ENCODE results near the gene AMBP. TPM values are rescaled to one million over a fixed set of nuclear protein-coding genes. Genes with fewer than 3 reads are reported as not detected.

The AMBP gene
- total RNA-seq, 1 donor from 2014 or later = not detected

- DNase-seq (ENCODE audit: low spot score) = no peak
Measured at GRCh38 chr9:114076237-114077161, 1.6 kb downstream of the AMBP start.

- no peak for DNase-seq (ENCODE audit: low spot score)
Measured at GRCh38 chr9:114075602-114076001, 2.5 kb downstream of the AMBP start.

- DNase-seq (ENCODE audit: low spot score) = no peak
Measured at GRCh38 chr9:114072184-114073140, 5.6 kb downstream of the AMBP start.

GRCh38 chr9:114071197-114071795, 6.8 kb downstream of the AMBP start:
- no peak for DNase-seq (ENCODE audit: low spot score)

DNA sequence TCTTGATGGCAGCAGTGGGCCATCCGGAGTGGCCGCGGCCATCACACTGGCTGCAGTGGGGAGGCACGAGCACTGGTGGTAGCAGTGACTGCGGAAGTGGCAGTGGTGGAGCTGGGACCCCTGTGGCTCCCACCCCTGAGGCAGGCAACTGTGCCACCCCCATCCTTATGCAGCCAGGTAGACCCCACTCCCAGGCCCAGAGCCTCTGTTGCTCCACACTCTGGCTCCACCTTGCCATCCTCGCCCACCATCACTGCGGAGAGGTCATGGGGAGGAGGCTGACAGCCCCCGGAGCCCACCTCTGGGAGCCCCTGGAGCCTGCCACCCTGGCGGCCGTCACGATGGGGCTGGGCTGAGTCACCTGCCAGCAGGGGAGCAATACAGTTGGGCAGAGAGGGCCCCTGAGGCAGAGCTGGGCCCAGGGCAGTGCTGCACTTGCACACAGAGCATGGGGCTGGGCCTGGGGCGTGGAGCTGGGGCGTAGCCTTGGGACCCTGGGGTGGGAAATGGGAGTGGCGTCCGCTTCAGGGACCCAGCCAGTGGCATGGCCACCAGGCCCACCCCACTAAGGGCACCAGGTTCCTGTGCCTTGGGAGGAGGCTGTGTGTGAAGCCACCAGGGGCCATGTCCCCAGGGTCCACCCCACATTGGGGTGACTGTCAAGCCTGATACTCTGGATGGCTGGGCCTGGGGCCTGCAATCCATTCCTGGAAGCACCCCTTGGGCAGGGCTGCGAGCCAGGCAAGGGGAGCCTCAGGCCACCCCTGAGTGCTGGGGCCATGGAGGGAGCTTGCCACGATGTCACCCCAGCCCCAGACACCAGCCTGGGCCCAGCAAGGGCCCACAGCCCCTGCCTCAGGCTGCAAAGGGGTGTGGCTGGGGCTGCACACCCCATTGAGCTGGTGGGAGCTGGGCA, 7.7 kb downstream of the AMBP start:
- DNase-seq (ENCODE audit: low spot score) = peak; percentile 77

DNA sequence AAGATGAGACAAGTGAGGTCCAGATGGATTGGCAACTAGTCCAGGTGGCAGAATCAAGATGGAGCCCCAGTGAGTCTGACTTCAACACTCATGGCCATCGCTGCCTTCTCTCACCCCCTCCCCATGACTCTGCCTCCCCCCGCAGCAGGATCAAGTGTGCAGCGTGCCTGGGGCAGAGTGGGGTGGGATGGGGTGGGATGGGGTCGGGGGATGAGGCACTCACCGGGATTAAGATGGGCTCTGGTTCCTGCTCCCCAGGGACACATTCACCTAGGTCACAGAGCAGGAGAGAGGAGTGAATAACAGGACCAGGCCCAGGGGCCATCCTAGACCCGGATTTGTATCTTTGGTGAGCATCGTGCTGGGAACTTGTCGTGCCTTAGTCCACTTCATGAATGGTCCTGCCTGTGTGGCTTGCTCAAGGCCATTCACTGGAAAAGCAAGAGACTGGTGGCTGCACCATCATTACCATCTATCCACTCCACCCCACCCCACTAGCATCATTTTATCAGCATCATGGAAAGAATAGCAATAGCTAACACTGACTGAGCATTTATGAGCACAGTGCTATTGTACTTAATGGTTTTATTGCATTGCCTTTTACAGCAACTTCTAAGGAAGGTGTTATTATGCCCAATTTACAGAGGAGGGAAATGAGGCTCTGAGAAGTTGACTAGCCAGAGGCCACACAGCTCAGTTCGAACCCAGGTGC, 8.5 kb downstream of the AMBP start:
- peak; percentile 59 for DNase-seq (ENCODE audit: low spot score)

- DNase-seq (ENCODE audit: low spot score) = peak; percentile 55
Measured at GRCh38 chr9:114065304-114065703, 12.8 kb downstream of the AMBP start.

GRCh38 chr9:114061830-114062474, 16.1 kb downstream of the AMBP start:
- DNase-seq (ENCODE audit: low spot score) = peak; percentile 71

DNA sequence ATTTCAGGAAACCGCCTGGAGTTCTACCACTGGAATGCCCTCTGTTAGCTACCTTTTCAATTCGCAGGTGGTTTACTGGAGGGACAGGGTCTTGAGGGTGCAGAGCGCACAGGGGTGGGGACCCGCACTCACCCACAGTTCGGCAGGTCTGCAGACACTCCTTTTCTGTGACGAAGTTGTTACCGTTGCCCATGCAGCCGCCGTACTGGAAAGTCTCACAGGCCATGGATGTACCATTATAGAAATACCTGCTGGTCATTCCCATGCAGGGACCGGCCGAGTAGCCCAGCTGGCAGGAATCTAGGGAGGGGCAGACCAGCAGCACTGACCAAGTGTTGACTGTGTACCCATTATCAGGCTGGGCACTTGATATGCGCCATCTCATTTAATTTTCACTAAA, 16.8 kb downstream of the AMBP start:
- DNase-seq (ENCODE audit: low spot score) = peak; percentile 88

DNA sequence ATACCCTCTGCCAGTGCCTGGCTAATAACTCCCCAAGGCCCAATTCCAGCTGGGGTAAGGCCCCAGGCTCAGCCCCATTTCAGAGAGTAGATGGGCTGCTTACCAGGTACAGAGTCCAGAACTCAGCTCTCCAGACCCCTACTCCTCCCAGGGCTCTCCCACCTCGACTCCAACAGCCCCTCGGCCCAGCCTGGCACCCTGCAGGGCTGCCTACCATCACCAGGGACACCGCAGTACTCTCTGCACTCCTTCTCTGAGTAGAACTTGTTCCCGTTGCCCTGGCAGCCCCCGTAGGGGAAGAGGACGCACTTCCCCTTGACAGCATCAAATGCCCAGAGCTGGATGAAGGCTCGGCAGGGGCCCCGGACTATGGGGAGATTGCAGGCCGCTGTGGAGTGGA, 17.4 kb downstream of the AMBP start:
- peak; percentile 55 for DNase-seq (ENCODE audit: low spot score)

DNA sequence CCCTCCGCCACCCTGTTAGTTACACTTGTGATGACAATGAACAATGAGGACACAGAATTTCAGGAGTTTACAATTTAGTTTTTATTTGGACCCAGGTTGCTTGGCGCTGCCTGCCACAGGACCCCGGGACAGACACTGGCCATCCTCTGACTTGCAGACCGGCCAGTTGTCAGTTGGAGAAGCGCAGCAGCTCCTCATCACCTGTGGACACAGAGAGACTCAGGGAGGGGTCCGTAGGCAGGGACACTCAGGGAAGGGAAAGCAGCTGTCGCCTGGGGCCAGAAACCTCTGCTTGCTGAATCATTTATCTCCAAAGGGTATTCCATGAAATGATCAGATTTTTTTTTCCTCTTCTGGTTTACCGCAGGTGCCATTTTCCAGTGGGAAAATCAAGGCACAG, 18.0 kb downstream of the AMBP start:
- DNase-seq (ENCODE audit: low spot score) = peak; percentile 39

DNA sequence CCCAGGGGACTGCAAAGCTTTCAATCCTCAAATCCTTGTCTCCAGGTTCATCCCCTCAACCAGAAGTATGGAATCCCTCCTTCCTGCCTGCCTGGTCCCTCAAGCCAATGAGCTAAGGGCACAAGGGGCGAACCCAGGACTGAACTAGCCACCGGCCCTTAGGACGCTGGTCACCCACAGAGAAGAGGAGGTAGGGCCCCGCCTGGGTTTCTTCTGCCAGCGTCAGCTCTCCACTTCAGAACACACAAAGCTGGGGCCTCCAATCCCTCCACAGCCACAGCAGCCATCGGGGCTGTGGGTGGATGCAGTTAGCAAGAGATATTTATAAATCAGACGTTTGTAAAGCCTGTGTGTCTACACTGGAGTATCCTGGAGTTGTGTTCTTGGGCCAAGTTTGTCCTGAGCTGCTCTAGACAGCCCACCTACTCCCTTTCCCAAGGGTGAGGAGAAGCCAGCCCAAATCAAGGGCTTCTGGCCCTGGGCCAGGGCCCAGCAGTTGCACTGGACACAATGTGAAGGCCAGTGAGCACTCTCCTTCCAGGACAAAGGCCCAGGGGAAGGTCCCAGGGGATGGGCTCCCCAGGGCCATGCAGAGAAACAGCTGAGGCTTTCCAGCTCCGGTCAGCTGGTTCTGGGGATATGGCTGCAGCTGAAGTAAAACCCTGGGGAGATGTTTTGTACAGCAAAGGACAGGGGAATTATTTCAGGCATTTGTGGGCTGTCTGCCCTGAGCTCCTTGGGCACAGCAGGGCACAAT, 18.9 kb downstream of the AMBP start:
- peak; percentile 87 for DNase-seq (ENCODE audit: low spot score)

DNA sequence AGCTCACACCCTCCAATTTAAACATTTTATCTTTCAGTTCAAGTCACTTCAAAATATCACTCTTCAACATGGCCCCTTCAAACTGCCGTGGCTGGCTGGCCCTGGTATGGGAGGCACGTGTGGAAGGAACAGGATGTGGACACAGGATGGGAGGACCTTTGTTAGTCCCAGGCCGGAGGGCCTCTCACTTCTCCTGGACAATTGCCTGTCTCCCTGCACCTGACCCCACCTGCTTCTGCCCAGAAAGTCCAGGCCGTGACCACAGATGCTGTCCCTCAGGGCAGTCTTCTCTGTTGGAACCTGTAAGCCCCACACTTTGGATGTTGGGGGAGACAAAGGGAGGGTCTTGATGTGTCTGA, 19.4 kb downstream of the AMBP start:
- peak; percentile 84 for DNase-seq (ENCODE audit: low spot score)

DNA sequence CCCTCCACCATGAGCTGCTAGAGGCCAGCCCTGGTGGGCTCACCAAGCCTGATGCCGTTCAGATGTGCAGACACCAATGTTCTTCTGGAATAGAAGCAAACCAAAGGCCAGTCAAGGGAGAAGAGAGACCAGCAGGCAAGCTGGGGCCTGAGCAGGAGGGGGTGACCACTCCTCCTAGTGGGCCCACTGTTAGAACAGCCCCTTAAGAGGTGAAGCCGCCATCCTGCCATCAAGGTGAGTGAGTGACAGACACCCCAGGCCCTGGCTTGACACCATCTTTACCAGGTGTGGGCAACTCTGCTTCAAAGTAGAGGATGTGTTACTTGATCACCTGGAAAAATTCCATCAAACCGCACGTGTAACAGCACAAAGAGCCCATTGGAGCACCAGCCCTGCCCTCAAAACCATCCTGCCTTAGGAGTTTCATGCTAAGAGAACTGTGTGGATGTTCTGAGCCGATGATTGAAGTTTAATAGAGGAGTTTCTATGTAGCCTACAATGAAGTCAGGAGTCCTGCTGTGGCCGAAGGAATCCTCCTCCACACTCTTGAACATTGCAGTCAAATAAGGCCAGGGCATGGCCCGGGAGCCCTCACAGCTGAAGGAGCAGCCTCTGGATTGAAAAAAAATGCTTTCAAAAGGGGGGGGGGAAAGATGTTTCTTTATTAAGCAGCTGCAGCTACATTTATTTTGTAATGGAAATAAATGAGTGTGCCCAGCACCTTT, 20.8 kb downstream of the AMBP start:
- DNase-seq (ENCODE audit: low spot score) = peak; percentile 68

DNA sequence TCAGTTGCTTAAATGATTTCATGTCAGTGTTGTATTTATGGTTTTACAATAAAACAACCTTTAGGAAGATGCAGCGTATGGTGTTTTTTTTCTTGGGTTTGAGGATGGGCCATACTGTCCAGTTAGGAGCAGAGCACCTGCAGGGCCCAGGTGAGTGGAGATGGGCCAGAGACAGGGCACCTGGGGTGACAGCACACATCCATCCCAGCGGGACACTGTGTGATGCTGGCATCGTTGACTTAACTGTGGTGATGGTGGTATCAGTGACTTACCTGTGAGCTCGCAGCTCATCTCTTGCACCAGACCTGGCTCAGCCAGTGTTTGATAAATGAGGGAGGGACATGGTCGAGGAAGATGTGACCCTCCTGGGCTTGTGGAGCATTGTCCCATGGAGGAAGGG, 21.6 kb downstream of the AMBP start:
- DNase-seq (ENCODE audit: low spot score) = peak; percentile 45

- peak; percentile 0 for DNase-seq (ENCODE audit: low spot score)
Measured at GRCh38 chr9:114055894-114056293, 22.2 kb downstream of the AMBP start.

- DNase-seq (ENCODE audit: low spot score) = peak; percentile 85
Measured at GRCh38 chr9:114055061-114055460, 23.0 kb downstream of the AMBP start.

DNA sequence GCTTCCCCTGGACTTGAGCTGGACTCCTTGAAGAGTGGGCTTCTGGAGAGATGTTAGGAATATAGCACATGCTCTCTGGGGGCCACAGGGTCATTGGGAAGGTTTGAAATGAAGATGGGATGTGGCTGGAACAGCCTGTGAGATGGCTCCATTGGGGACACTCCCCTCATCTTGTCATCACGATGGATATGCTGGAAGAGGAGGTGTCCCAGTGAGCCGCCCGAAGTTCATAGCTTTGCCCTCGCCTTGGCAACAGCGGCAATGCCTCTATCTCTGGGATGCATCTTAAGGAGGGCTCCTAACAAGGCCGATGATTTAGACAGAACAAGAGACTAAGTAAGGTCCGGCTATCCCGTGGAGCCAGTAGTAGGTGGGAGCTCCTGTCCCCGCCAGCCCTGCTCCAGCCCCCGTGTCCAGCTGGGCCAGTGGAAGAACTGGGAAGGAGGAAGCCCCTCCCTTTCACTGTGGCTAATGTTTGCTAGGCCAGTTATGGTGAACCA, 23.9 kb downstream of the AMBP start:
- DNase-seq (ENCODE audit: low spot score) = peak; percentile 59

All from mesenteric fat pad (tissue), 1 donor.